ENCODE data around the gene GLRX3.

Gene GLRX3

GRCh38 chr10:130213286-130214080, 77.3 kb downstream of the GLRX3 start:
- DNase-seq: no peak

GRCh38 chr10:130214431-130214830, 78.2 kb downstream of the GLRX3 start:
- no peak for DNase-seq

DNA sequence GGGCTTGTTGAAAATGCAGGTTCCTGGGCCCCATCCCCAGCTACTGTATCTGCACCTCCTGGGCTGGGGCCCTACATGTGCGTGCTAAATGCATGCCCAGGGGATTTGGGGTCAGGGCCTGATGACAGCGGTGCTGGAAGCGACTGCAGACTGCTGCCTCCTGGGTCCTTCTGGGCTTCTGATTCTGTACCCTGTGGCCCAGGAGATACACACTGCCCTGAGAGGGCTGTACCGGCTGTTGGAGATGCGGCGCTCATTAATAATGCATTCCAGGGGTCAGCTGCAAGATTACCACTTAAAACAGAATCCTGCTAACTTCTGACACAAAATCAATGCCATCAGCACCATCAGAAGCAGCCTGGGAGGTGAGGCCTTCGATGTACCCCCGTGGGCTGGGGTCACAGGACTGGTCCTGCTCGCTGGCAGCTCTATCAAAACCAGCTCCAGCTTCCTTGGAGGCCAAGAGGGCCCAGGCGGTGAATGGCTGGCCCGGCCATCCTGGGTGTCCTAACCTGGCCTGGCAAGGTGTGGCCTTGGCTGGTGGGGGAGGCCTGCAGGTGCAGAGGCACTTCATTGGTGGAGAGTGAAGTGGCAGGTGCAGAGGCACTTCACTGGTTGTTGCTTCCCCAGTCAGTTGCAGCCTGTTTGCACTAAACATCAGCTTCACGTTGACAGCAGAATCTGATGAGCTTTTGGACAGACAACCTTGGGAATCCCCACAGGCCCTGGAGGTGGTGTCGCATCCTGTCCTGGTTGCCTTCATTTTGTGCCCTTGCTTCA, 79.2 kb downstream of the GLRX3 start:
- DNase-seq: peak; percentile 85

GRCh38 chr10:130215931-130216231, 79.7 kb downstream of the GLRX3 start:
- peak; percentile 62 for DNase-seq

- no peak for DNase-seq
Observed at GRCh38 chr10:130218181-130218641, 82.0 kb downstream of the GLRX3 start.

- no peak for DNase-seq
Observed at GRCh38 chr10:130218936-130219335, 82.7 kb downstream of the GLRX3 start.

DNA sequence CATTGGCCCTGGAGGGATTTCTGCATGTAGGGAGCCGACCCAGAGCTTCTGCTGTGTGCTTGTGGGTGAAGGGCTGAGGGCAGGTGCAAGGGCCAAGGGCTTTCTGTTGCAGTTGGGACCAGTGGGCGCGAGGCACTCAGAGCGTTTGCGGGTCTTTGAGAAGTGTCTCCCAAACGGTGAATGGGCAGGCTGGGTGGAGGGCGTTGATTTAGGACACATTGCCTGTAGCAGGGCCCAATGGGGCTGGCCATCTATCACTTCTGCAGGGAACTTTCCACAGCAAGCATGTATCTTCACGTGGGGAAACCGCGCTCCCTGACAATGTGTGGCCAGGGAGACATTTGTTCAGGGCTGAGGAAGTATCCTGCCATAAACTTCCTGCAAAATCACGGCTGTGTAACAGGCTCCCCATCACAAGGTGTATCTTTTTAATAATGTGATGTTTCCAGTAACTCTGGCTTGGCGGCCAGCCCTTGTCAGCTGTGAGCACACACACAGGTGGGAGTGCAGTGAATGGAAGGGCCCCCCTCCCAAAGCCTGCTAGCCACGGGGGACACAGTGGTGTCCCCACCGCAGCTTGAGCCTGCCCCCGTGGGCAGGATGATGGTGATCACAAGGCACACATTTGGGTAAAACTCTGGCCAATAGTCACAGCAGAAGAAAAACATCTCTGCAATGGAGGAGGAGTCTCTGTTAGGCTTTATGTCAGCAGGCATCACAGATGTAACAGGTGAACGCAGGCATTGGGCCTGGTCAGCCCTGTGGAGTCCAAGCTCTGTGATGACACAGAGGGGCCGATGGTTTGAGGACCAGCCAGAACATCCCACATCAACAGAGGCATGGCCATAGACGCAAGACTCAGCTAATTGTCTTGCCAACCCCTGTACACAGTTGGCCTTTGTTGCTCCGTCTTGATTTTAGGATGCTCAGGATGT, 84.3 kb downstream of the GLRX3 start:
- no peak for DNase-seq

DNA sequence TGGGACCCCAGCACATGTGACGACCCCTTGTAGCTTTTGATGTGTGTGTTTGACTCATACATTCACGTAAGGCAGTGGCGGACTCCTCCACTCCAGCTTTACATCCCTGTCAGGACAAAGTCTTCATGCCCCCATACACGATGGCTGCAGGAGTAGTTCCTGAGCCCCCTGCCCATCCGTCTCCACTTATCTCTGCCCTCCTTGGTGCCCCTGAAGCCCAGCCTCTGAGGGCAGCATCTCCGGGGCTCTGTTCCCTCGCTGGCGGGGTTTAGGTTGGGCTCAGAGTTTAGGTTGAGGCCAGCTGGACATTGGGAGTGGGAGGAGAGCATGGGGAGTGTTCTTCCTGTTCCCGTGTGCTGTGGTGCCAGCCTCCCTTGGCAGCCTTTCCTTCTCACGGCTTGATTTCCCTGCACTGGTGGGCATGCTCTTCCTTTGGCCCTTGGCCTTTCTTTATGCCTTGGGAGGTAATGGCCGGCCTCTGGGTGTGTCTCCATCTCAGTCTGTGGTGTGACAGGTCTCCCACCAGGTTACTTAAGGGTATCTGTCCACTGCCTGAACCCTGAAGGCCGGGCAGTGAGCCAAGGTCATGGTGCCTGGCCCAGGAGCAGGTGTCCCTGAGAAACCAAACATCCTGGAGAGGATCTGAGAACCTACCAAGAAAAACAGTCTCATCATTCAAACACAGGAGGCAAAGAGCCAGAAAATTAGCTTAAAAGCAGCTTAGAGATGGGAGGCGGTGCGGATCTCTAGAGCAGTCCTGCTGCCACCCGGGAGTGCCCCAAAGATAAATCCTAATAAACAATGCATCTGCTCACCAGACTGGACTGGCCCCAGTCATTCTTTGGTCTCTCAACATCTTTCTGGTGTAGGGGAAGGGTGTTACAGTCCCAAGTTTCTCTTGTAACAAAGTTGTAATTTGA, 85.5 kb downstream of the GLRX3 start:
- no peak for DNase-seq

DNA sequence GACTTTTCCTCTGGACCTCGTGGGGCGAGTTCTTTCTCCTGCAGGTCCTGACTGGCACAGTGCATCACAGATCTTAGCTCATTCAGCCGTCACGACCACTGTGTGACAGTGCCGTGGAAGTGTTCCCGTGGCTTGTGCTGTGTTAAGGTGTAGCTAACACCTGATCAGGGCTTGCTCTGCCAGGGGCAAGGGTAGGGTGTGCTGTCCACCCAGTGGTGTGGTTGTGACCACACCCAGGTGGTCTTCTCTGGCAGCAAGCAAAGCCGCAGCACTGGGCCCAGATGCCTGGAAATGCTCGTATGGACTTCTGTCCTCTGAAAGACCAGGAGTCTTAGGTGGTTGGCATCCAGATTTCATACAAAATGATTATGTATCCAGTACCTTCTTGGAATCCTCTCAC, 86.2 kb downstream of the GLRX3 start:
- DNase-seq: no peak

- DNase-seq: no peak
Observed at GRCh38 chr10:130224228-130224627, 88.0 kb downstream of the GLRX3 start.

- DNase-seq: no peak
Observed at GRCh38 chr10:130226012-130226411, 89.8 kb downstream of the GLRX3 start.

GRCh38 chr10:130227883-130228282, 91.7 kb downstream of the GLRX3 start:
- no peak for DNase-seq

All from eye (tissue), 1 donor.